Urothelium cell line (cell line): ENCODE results near the gene GAPDHS.

ENCODE experiments used
- DNase-seq: peaks from one replicate; pipeline ENCODE4 v3.0.0; 2011; ENCODE audit warnings: low spot score, mixed read lengths
- FAIRE-seq: peaks from 2 replicates; lab custom pipeline; 2011; peaks lifted over from hg19 to GRCh38; lab: Jason Lieb, UNC

Gene GAPDHS

DNA sequence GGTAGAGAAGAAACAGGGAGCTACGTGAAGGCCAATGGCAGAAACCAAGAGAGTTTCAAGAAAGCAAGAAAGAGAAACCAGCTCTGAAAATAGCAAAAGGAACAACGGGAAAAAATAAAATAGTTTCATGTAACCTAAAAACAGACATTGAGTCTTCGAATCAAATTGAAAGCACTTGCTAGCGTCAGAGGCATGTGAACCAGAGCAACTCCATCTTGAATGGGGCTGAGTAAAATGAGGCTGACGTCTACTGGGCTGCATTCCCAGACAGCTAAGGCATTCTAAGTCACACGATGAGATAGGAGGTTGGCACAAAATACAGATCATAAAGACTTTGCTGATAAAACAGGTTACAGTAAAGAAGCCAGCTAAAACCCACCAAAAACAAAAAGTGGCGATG is 45.5 kb downstream of the GAPDHS start:
- FAIRE-seq (no peak), DNase-seq (no peak)

DNA sequence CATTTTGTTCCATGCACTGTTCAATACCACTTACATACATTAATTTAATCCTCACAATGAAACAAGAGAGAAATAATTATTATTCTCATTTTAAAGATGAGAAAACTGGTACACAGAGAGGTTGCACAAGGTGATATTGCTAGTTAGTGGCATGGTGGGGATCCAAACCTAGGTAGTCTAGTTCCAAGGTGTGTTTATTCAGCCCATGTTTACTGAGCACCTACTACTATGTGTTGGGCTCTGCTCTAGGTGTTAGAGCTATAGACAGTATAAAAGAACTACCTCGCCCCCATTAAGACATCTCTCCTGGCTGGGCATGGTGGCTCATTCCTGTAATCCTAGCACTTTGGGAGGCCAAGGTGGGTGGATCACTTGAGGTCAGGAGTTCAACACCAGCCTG is 49.5 kb downstream of the GAPDHS start:
- DNase-seq: no peak

DNA sequence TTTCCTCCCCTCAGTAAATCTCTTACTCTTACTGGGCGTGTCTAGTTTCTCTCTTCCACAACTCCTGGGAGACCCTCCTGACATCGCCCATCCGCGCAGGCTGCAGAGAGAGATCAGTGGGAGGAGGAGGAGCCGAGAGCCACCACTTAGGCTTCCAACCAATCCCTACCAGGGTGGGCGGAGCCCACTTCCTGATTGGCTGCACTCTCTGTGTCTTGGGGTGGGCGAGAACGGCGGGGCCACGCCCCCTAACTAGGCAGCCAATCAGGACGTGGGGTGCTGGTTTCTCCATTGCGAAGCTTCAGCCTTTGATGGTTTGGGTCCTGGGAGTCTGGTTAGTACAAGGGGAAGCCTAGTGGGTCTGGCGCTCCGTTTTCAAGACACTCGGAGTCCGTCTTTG is 52.6 kb downstream of the GAPDHS start, which contains the start of gene PMIS2:
TSS of gene PMIS2 (plus strand) at position 326 of the 400 bp plus-strand sequence. CDS start 87 bp downstream, outside the sequence.
- FAIRE-seq (no peak), DNase-seq (no peak)

More for the DNA sequence above, 49.5 kb downstream of the GAPDHS start:
- FAIRE-seq: no peak

DNA sequence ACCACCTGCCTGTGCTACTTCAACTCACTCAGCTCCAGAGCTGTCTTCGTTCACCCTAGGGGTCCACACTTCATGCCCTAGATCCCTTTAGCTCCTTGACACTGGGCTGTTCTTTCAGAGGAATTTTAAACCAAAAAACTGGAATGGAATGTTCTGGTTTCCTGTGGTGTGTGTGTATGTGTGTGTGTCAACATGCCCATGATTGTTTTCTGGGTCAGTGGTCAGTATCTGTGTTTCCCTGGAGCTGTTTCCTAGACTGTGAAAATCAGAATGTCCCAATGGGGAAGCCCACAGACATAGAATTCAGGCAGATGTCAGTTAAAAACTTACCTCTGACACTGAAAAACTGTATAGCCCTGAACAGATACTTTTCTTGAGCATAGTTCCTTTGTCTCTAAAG is 54.1 kb downstream of the GAPDHS start:
- DNase-seq: no peak
- no peak for FAIRE-seq

DNA sequence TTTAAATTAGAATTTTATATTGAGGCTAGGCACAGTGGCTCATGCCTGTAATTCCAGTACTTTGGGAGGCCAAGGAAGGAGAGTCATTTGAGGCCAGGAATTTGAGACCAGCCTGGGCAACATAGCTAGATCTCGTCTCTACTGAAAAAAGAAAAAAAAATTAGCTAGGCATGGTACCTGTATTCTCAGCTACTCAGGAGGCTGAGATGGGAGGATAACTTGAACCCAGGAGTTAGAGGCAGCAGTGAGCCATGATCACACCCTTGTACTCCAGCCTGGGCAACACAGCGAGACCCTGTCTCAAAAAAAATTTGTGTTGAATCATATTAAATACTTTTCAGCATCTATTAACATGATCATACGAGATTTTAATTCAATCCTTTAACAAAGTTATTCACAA is 57.6 kb downstream of the GAPDHS start:
- FAIRE-seq: no peak

DNA sequence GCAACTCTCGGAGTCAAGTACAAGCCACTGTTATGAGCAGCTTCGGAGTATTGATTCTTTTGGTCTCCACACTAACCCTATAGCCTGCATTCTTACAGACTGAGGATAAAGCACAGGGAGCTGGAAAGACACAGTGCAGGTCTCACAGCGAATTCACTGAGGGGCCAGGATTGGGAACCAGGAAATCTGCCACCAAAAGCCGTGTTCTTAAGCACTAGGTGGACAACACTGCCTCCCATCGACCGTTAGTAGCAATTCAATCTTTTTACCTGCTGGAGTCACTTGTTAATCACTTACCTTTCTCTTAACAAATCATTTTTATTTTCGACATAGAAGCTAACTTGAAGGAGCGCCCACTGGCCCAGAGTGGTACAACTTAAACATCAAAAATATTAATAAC is 59.0 kb downstream of the GAPDHS start:
- FAIRE-seq: no peak

More for the DNA sequence above, 57.6 kb downstream of the GAPDHS start:
- DNase-seq: no peak

More for the DNA sequence above, 59.0 kb downstream of the GAPDHS start:
- no peak for DNase-seq
